ENCODE measurements around the gene KRT33B.

The KRT33B gene

DNA sequence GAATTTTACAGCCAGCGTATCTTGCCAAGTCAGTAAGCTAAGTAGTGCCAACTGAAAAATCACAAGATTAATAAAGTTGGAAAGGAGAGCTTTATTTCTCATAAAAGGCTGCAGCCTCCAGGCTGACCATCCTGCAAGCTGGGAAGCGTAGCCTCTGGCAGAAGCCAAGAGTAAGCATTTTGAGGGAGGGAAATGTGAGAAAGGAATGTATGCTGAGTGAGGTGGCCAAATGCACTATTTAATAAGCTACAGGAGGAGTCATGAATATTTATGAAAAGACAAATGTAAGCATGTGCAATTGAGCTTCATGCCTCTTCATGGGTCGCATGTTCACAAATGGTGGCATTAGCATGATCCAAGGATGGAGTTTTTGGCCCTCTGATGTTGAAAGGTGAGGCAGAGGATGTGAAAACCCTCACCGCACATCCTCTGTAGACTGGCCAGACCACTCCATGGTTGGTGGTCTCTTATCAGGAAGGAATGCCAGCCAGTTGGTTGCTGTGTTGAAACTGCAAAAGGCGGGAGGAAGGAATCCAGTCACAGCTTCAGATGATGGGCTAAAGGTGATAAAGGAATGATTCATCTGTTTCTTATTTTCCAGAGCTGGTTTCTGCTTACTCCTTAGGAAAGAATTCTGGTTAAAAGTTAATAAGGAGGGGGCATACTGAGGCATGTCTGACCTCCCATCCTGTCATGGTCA, 9.2 kb downstream of the KRT33B start:
- TF ChIP-seq EZH2 (IDR thresholded peaks at IDR 0.05; ENCODE audit: borderline replicate concordance, low read depth, low read length, severe bottlenecking): no peak
- TF ChIP-seq, protein P1, sequence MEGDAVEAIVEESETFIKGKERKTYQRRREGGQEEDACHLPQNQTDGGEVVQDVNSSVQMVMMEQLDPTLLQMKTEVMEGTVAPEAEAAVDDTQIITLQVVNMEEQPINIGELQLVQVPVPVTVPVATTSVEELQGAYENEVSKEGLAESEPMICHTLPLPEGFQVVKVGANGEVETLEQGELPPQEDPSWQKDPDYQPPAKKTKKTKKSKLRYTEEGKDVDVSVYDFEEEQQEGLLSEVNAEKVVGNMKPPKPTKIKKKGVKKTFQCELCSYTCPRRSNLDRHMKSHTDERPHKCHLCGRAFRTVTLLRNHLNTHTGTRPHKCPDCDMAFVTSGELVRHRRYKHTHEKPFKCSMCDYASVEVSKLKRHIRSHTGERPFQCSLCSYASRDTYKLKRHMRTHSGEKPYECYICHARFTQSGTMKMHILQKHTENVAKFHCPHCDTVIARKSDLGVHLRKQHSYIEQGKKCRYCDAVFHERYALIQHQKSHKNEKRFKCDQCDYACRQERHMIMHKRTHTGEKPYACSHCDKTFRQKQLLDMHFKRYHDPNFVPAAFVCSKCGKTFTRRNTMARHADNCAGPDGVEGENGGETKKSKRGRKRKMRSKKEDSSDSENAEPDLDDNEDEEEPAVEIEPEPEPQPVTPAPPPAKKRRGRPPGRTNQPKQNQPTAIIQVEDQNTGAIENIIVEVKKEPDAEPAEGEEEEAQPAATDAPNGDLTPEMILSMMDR (IDR thresholded peaks at IDR 0.05; ENCODE audit: borderline replicate concordance, extremely low read depth, low read length, poor library complexity, severe bottlenecking): no peak
- Histone ChIP-seq H3K36me3 (ENCODE audit: insufficient read depth, low read length) (no peaks in the 10 kb centered on the region), H3K27ac (ENCODE audit: low read length) (no peak overlapping the region), H3K79me2 (ENCODE audit: insufficient read depth, low read length) (no peaks in the 10 kb centered on the region), H3K4me3 (ENCODE audit: low read depth in 1 of 2, low read length in 2 of 2) (no peak overlapping the region), H3K27me3 (ENCODE audit: insufficient read depth, low read length, poor library complexity) (peaks cover 10% of the 10 kb centered on the region), H4K20me1 (ENCODE audit: insufficient read depth, low read length) (no peaks in the 10 kb centered on the region), H3K4me1 (ENCODE audit: insufficient read depth, low read length) (no peaks in the 10 kb centered on the region), H3K9ac (ENCODE audit: low read depth, low read length) (no peak overlapping the region), H2AFZ (ENCODE audit: low read depth, low read length) (no peak overlapping the region), H3K9me3 (ENCODE audit: insufficient read depth, low read length, severe bottlenecking) (no peaks in the 10 kb centered on the region), H3K4me2 (ENCODE audit: insufficient read depth, low read length) (no peak overlapping the region)
- DNase-seq (no peak), ATAC-seq (ENCODE audit: insufficient read depth, low read depth) (no peak)

GRCh38 chr17:41354536-41354935, 15.1 kb downstream of the KRT33B start:
- no peak for DNase-seq

DNA sequence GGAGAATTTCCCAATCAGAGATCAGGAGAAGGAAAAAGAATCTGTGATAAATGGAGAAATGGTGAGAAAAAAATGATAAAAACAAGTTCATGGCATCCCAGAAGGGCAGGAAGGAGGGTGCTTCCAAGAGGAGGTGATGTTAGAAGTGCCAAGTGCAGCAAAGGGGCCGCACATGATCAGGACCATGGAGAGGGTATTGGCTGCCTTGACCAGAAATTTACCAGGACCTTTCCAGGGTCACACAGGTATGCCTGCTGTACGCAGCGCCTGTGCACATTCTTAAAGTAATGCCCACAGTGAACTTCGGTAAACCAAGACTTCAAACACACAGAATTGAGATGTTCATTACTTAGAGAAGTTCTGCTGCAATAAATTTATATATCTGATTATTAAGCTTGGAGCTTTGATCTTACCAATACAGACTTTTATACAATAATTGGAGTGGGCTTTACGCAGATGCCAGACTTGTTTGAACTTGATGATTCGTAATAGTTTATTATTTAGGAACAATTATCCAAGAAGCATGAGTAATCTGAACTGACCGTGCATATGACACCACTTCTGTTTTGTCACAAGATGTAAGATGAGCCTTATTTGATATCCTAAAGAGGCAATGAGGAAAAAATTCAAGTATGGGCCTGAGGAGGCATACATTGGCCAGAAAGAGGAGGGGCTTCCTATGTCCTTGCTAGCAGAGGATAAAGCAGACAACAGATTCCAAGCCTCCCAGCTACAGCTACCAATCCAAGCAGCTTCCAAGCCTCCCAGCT, 16.8 kb downstream of the KRT33B start:
- ATAC-seq (ENCODE audit: insufficient read depth, low read depth) (no peak), DNase-seq (no peak)
- Histone ChIP-seq H2AFZ (ENCODE audit: low read depth, low read length) (no peak overlapping the region), H3K27ac (ENCODE audit: low read length) (no peak overlapping the region), H3K36me3 (ENCODE audit: insufficient read depth, low read length) (no peaks in the 10 kb centered on the region), H3K4me1 (ENCODE audit: insufficient read depth, low read length) (no peaks in the 10 kb centered on the region), H3K4me3 (ENCODE audit: low read depth in 1 of 2, low read length in 2 of 2) (no peak overlapping the region), H3K27me3 (ENCODE audit: insufficient read depth, low read length, poor library complexity) (peaks cover 6% of the 10 kb centered on the region), H3K4me2 (ENCODE audit: insufficient read depth, low read length) (no peak overlapping the region), H3K9me3 (ENCODE audit: insufficient read depth, low read length, severe bottlenecking) (no peaks in the 10 kb centered on the region), H4K20me1 (ENCODE audit: insufficient read depth, low read length) (no peaks in the 10 kb centered on the region), H3K79me2 (ENCODE audit: insufficient read depth, low read length) (no peaks in the 10 kb centered on the region), H3K9ac (ENCODE audit: low read depth, low read length) (no peak overlapping the region)
- no peak for TF ChIP-seq EZH2 (IDR thresholded peaks at IDR 0.05; ENCODE audit: borderline replicate concordance, low read depth, low read length, severe bottlenecking)
- TF ChIP-seq, protein P1 (IDR thresholded peaks at IDR 0.05; ENCODE audit: borderline replicate concordance, extremely low read depth, low read length, poor library complexity, severe bottlenecking): no peak

More at GRCh38 chr17:41354536-41354935, 15.1 kb downstream of the KRT33B start:
- Histone ChIP-seq H3K4me1 (ENCODE audit: insufficient read depth, low read length) (no peaks in the 10 kb centered on the region), H3K27me3 (ENCODE audit: insufficient read depth, low read length, poor library complexity) (peaks cover 6% of the 10 kb centered on the region), H2AFZ (ENCODE audit: low read depth, low read length) (no peak overlapping the region), H4K20me1 (ENCODE audit: insufficient read depth, low read length) (no peaks in the 10 kb centered on the region), H3K9me3 (ENCODE audit: insufficient read depth, low read length, severe bottlenecking) (no peaks in the 10 kb centered on the region), H3K36me3 (ENCODE audit: insufficient read depth, low read length) (no peaks in the 10 kb centered on the region), H3K9ac (ENCODE audit: low read depth, low read length) (no peak overlapping the region), H3K79me2 (ENCODE audit: insufficient read depth, low read length) (no peaks in the 10 kb centered on the region), H3K4me3 (ENCODE audit: low read depth in 1 of 2, low read length in 2 of 2) (no peak overlapping the region), H3K27ac (ENCODE audit: low read length) (no peak overlapping the region), H3K4me2 (ENCODE audit: insufficient read depth, low read length) (no peak overlapping the region)
- TF ChIP-seq EZH2 (IDR thresholded peaks at IDR 0.05; ENCODE audit: borderline replicate concordance, low read depth, low read length, severe bottlenecking): no peak
- TF ChIP-seq, protein P1 (IDR thresholded peaks at IDR 0.05; ENCODE audit: borderline replicate concordance, extremely low read depth, low read length, poor library complexity, severe bottlenecking): no peak
- no peak for ATAC-seq (ENCODE audit: insufficient read depth, low read depth)
